Heart right ventricle (tissue), 16 donors: ENCODE data around the gene PLP2. TPM values are rescaled to one million over a fixed set of nuclear protein-coding genes. Genes with fewer than 3 reads are reported as not detected.

Source experiments
- ATAC-seq, 8 donors: fragments of 200-7000 bp; cut with Tn5 transposase; one replicate each; pipeline ENCODE4 v1.9.1; 2020; ENCODE audit warnings: mild to moderate bottlenecking in 8 of 8, moderate library complexity in 8 of 8, moderate number of reproducible peaks in 1 of 8
- DNase-seq, 2 donors: peaks; one replicate each; pipeline ENCODE4 v3.0.0-alpha.2; 2020
- H3K27ac ChIP-seq, 10 donors: fragments of 200-600 bp; sonication (generic) in 2 of 10; one replicate each; pipeline versions ENCODE4 v1.5.0 to v1.8.0; 2020 to 2022; ENCODE audit warnings: mild to moderate bottlenecking in 3 of 10
- H3K27me3 ChIP-seq, 7 donors: fragments of 200-600 bp; one replicate each; pipeline ENCODE4 v1.8.0; 2021 to 2022; ENCODE audit warnings: mild to moderate bottlenecking in 2 of 7
- H3K36me3 ChIP-seq, 9 donors: fragments of 200-600 bp; sonication (generic) in 1 of 9; one replicate each; pipeline versions ENCODE4 v1.5.0 to v1.8.0; 2020 to 2022; ENCODE audit warnings: mild to moderate bottlenecking in 2 of 9
- H3K4me1 ChIP-seq, 9 donors: fragments of 200-600 bp; sonication (generic) in 1 of 9; one replicate each; pipeline versions ENCODE4 v1.5.0 to v1.8.0; 2020 to 2022; ENCODE audit warnings: mild to moderate bottlenecking in 4 of 9
- H3K4me3 ChIP-seq, 10 donors: fragments of 200-600 bp; sonication (generic) in 2 of 10; one replicate each; pipeline versions ENCODE4 v1.5.0 to v1.8.0; 2020 to 2022; ENCODE audit warnings: mild to moderate bottlenecking in 7 of 10, moderate library complexity in 2 of 10
- H3K9me3 ChIP-seq, 11 donors: fragments of 200-600 bp in 10 of 11; sonication (generic) in 2 of 11; one replicate each; pipeline versions ENCODE4 v1.5.0 to v1.8.0; 2013 to 2022; ENCODE audit warnings: mild to moderate bottlenecking in 2 of 11, control low read depth in 1 of 11, moderate library complexity in 1 of 11
- WGBS, 2 donors: extraction: QIAGEN DNeasy Blood & Tissue Kit; methylation state at CpG; one replicate each; pipeline ENCODE4 v1.1.7; 2013; ENCODE audit warnings: inconsistent platforms in 1 of 2; 5-methylcytosine and 5-hydroxymethylcytosine counted together
- intact Hi-C, 10 donors: fragments of 100-400 bp; cut with DNase I; formaldehyde crosslinking; loops; one replicate each; pipeline versions ENCODE4 v1.11.1 to v1.14.2; 2022
- polyA plus RNA-seq, 2 donors: library from polyadenylated mRNA; stranded (reverse); fragments of 200-250 nt; gene quantifications; one replicate each; pipeline ENCODE4 v1.2.3, GENCODE V29; 2013
- total RNA-seq, 10 donors: library from RNA; stranded (reverse); fragmentation: NEBNext Ultra II Directional in 3 of 10; extraction: Animal tissue kit (Norgen Biotek cat#: 25700) in 3 of 10; gene quantifications; one replicate each; pipeline versions ENCODE4 v1.2.1 to v1.2.4, GENCODE V29; 2021 to 2023
- TF ChIP-seq, protein P1 (sequence below), 9 donors: fragments of 200-600 bp; sonication (generic) in 2 of 9; IDR thresholded peaks; one replicate each; pipeline versions ENCODE4 v1.5.0 to v1.8.0; 2021 to 2022; ENCODE audit warnings: antibody characterized with exemption in 9 of 9, mild to moderate bottlenecking in 5 of 9, moderate library complexity in 1 of 9
- donor health status: Arrhythmogenic right ventricular cardiomyopathy.
- donor health status: ischemic (EF 13 %, LVEDD 7.1; RV severe dilation, severe dysfunction).
- donor health status: healthy with polysubstance abuse.
- donor health status: DM: no; HTN: yes; CAD: no.
- donor health status: DM: no; HTN: no; CAD: no.
- donor health status: ischemic (EF 25% LVEDD 6.9; RV normal size, moderate dysfunction).
- donor health status: ischemic (EF 25% LVEDD 5.7; RV mildly dilated, moderate dysfunction).
- donor health status: healthy.
- donor health status: DM: yes; HTN: yes; CAD: no.
- donor health status: Ischemic cardiomyopathy.
- donor health status: ischemic (EF 35%, LVEDD 5.7; RV mildly dilated, moderate dysfunction).
- donor health status: nonischemic (EF 11% LVEDD 7.7; RV severe dilation, severe dysfunction).
- donor health status: DM: yes; HTN: yes; CAD: no.
- donor health status: PGD.
- donor health status: ischemic (EF 29% LVEDD 5.4; RV normal size, mild dysfunction).
- donor health status: nonischemic (EF 23%, LVEDD 6.1; RV moderate dilation, normal function).

Gene PLP2
- total and polyA plus RNA-seq, 12 donors, result 20.3 to 352 (median 54.2) TPM

DNA sequence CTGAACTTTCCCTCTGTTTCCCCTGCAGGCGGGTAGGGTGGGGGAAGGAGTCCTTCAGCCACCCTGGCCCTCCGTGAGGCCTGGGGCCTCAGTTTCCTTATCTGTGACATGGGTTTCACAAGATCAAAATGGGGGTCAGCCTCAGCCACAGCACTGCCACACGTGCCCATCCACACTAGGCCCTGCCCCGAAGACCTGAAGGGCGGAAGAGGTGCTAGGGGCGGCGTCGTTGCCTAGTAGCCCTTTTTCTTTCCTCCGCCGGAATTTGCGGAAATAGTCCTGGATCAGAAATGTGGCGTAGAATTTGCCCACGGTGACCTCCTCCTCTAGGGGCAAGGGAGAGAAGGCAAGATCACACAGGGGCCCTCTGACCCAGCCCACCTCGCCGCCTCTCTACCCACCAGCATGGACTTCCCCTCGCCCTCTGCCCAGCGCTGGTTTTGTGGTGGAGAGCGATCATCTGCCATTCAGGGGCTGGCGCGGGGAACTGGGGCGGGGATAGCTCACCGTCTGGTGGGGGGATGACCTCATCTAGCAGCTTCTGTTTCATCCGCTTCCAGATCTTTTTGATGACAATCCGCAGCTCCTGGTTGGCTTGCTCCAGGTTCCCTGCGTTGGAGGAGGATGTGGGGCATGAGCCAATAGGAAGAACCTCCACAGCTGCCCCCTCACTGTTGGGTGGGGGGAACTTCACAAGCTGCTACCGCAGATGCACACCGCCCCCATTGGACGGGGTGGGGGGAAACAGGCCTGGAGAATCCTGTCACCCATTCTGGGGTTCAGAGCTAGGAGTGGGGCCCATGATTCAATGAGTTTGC lies 37.9 kb downstream of the PLP2 start:
- Histone ChIP-seq H3K27me3 (peaks cover 0 to 26% (median 0%) of the 10 kb centered on the region in 7 donors), H3K36me3 (no peaks in the 10 kb centered on the region), H3K9me3 (no peaks in the 10 kb centered on the region), H3K4me1 (no peaks in the 10 kb centered on the region), H3K27ac (no peak overlapping the region), H3K4me3 (peak overlapping the region in 5 of 10 donors; percentile 7 to 31 (median 25))
- TF ChIP-seq, protein P1, sequence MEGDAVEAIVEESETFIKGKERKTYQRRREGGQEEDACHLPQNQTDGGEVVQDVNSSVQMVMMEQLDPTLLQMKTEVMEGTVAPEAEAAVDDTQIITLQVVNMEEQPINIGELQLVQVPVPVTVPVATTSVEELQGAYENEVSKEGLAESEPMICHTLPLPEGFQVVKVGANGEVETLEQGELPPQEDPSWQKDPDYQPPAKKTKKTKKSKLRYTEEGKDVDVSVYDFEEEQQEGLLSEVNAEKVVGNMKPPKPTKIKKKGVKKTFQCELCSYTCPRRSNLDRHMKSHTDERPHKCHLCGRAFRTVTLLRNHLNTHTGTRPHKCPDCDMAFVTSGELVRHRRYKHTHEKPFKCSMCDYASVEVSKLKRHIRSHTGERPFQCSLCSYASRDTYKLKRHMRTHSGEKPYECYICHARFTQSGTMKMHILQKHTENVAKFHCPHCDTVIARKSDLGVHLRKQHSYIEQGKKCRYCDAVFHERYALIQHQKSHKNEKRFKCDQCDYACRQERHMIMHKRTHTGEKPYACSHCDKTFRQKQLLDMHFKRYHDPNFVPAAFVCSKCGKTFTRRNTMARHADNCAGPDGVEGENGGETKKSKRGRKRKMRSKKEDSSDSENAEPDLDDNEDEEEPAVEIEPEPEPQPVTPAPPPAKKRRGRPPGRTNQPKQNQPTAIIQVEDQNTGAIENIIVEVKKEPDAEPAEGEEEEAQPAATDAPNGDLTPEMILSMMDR (IDR thresholded peaks at IDR 0.05), result peak in 2 of 9 donors; percentile 6
- ATAC-seq (peak in 5 of 8 donors; percentile 38 to 88 (median 56)), DNase-seq (no peak)
- intact Hi-C loops, result no loop called here
- 21 to 24% methylated on average over 28 of the region's 28 CpGs for WGBS, 2 donors

DNA sequence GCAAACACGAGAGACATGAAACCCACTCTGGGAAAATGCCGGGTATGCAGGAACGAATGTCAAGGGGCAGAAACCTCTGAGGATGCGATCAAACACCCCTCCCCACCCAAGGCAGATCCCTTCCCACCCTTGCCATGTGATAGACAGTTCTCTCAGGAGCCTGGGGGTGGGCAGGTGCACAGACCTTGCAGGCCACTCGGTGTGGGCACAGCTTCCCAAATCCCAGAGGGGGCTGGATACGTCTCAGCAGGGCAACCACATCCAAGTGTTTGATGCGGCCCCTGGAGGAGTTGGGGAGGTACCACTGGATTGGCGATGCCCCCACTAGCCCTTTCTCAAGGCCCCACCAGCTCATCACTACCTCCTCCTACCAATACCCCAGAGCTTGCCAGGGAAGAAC lies 38.7 kb downstream of the PLP2 start:
- Histone ChIP-seq H3K4me1 (no peaks in the 10 kb centered on the region), H3K27me3 (peaks cover 0 to 19% (median 0%) of the 10 kb centered on the region in 7 donors), H3K4me3 (no peak overlapping the region), H3K36me3 (no peaks in the 10 kb centered on the region), H3K9me3 (no peaks in the 10 kb centered on the region), H3K27ac (no peak overlapping the region)
- intact Hi-C loops, result no loop called here
- no peak for ATAC-seq
- no peak for DNase-seq
- TF ChIP-seq, protein P1 (IDR thresholded peaks at IDR 0.05), result no peak
- 65 to 67% methylated on average over 8 of the region's 8 CpGs for WGBS, 2 donors

DNA sequence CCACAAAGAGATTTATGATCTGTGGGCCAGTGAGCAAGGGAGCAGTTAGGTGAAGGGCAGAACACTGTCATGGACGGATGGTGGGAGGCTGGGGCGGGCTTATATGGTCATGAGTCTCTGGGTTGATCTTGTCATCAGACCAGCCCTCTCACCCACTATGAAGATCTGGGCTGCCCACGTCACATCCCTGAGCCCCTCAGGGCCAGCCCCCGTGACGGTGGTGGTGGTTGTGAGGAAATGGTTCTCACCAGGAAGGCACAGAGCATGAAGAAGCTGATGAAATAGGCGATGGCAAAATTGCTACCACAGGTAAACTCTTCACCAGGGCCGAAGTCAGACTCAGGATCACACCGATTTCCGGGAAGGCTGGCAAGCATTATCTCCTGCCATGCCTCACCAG lies 39.4 kb downstream of the PLP2 start:
- H3K36me3 ChIP-seq, result no peaks in the 10 kb centered on the region
- DNase-seq (no peak), ATAC-seq (no peak)
- H3K9me3 ChIP-seq, result no peaks in the 10 kb centered on the region
- H3K4me3 ChIP-seq, result no peak overlapping the region
- TF ChIP-seq, protein P1 (IDR thresholded peaks at IDR 0.05), result no peak
- no peaks in the 10 kb centered on the region for H3K4me1 ChIP-seq
- 88% methylated on average over 9 of the region's 9 CpGs for WGBS, 2 donors
- H3K27me3 ChIP-seq, result peaks cover 0 to 12% (median 0%) of the 10 kb centered on the region in 7 donors
- no peak overlapping the region for H3K27ac ChIP-seq
- intact Hi-C loops, result no loop called here

DNA sequence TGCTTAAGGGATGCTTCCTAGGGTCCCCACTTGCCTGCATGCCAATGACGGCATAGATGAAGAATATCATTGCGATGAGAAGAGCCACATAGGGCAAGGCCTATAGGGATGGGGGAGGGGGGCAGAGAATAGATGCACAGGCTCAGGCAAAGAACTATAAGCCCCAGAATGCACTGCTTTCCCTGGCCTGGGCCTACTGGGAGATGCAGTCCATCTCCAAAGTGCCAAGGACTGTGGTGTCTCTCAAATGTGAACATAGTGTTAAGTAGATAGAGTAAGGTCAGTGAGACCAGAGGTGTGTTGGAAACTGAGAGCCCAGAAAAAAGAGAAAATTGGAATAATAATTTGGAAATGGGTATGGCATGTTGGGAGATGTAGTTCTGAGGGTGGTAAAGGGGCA lies 40.5 kb downstream of the PLP2 start:
- no peak overlapping the region for H3K4me3 ChIP-seq
- no peaks in the 10 kb centered on the region for H3K36me3 ChIP-seq
- TF ChIP-seq, protein P1 (IDR thresholded peaks at IDR 0.05), result no peak
- no peak for DNase-seq
- H3K4me1 ChIP-seq, result no peaks in the 10 kb centered on the region
- H3K9me3 ChIP-seq, result no peaks in the 10 kb centered on the region
- 77 to 96% methylated on average over 2 of the region's 2 CpGs for WGBS, 2 donors
- no peak for ATAC-seq
- intact Hi-C loops, result no loop called here
- H3K27me3 ChIP-seq, result peaks cover 0 to 15% (median 0%) of the 10 kb centered on the region in 7 donors
- H3K27ac ChIP-seq, result no peak overlapping the region
